Bronchial epithelial cell (primary cell): Measurements from ENCODE around the gene LPAR3. TPM values are rescaled to one million over a fixed set of nuclear protein-coding genes. Genes with fewer than 3 reads are reported as not detected.

Source experiments
- DNase-seq: peaks from one replicate; pipeline ENCODE4 v3.0.0-alpha.2; 2010; ENCODE audit warnings: low read depth
- FAIRE-seq: peaks from 2 replicates; lab custom pipeline; 2011; peaks lifted over from hg19 to GRCh38; lab: Jason Lieb, UNC
- H3K27me3 ChIP-seq: 2 replicates; pipeline ENCODE4 v1.5.1; 2011; ENCODE audit warnings: low read length; ENCODE audit not compliant: control insufficient read depth, insufficient read depth
- H3K36me3 ChIP-seq: 2 replicates; pipeline ENCODE4 v1.5.1; 2011; ENCODE audit warnings: low read length; ENCODE audit not compliant: control insufficient read depth, insufficient read depth
- H3K4me3 ChIP-seq: 2 replicates; pipeline ENCODE4 v1.5.1; 2011; ENCODE audit warnings: mild to moderate bottlenecking, low read depth, low read length, control low read depth
- CTCF ChIP-seq: IDR thresholded peaks from 2 replicates; pipeline ENCODE4 v1.5.1; 2011; ENCODE audit warnings: mild to moderate bottlenecking, moderate library complexity, low read length, control low read depth, inconsistent platforms; ENCODE audit not compliant: insufficient read depth, severe bottlenecking
- total RNA-seq: library from RNA; depleted of rRNA; stranded (reverse); fragments of >200 nt; gene quantifications from 2 replicates; pipeline ENCODE4 v1.2.1, GENCODE V29; 2014

Gene LPAR3
- total RNA-seq, 1 donor from 2014 or later, result 104 TPM

- no peaks in the 10 kb centered on the region for H3K27me3 ChIP-seq
- no peak overlapping the region for H3K4me3 ChIP-seq
- FAIRE-seq, result no peak
- TF ChIP-seq CTCF, result no peak
- H3K36me3 ChIP-seq, result peaks cover 1% of the 10 kb centered on the region
- no peak for DNase-seq
Measured at GRCh38 chr1:84861988-84862644, 30.9 kb downstream of the LPAR3 start.

GRCh38 chr1:84861516-84861915 is 31.5 kb downstream of the LPAR3 start:
- peaks cover 1% of the 10 kb centered on the region for H3K36me3 ChIP-seq
- DNase-seq, result no peak
- H3K4me3 ChIP-seq, result no peak overlapping the region
- FAIRE-seq, result no peak
- H3K27me3 ChIP-seq, result no peaks in the 10 kb centered on the region
- no peak for TF ChIP-seq CTCF

- H3K27me3 ChIP-seq, result no peaks in the 10 kb centered on the region
- peak; percentile 32 for FAIRE-seq
- DNase-seq, result peak; percentile 48
- no peak for TF ChIP-seq CTCF
- H3K4me3 ChIP-seq, result no peak overlapping the region
- peaks cover 1% of the 10 kb centered on the region for H3K36me3 ChIP-seq
Measured at GRCh38 chr1:84859866-84860265, 33.1 kb downstream of the LPAR3 start.

- DNase-seq (no peak), FAIRE-seq (no peak)
- Histone ChIP-seq H3K4me3 (no peak overlapping the region), H3K36me3 (no peaks in the 10 kb centered on the region), H3K27me3 (no peaks in the 10 kb centered on the region)
- TF ChIP-seq CTCF, result no peak
Measured at GRCh38 chr1:84857906-84858305, 35.1 kb downstream of the LPAR3 start.

- no peak for FAIRE-seq
- Histone ChIP-seq H3K36me3 (no peaks in the 10 kb centered on the region), H3K27me3 (no peaks in the 10 kb centered on the region), H3K4me3 (no peak overlapping the region)
- TF ChIP-seq CTCF, result no peak
- no peak for DNase-seq
Measured at GRCh38 chr1:84856726-84857270, 36.2 kb downstream of the LPAR3 start.
